ENCODE results near the gene TTLL10.

DNA sequence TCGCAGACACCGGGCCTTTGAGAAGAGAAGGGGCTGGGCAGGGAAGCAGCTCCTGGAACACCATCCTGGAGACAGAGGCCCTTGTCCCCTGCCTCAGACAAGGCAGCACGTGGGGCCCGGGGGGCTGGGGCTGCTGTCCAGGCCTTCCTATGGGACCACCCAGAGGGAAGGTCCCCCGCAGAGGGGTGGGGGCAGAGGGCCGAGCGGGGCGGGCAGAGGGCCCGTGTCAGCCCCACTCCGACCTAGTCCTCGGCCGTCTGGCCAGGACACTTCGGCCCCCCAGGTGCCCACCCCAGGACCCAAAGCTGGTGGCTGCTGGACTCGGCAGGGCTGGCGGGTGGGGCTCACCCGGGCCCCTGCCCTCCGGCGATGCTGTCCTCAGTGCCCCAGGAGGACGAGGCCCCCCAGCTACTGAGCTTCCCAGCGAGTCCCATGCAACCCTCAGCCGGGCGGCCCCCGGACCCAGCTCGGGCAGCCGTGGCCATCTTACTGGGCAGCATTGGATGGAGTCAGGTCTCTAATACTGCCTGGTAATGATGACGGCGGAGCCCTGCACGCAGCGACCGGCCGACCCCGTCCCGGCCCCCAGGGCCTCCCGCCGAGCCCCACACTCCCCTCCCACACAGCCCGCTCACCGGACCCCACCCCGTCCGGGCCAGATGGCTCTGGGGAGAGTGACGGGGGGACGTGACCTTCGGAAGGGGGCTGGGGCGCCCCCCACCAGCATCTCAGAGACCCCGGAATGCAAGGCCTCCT, 6.9 kb upstream of the TTLL10 start:
- TF ChIP-seq, protein P1, sequence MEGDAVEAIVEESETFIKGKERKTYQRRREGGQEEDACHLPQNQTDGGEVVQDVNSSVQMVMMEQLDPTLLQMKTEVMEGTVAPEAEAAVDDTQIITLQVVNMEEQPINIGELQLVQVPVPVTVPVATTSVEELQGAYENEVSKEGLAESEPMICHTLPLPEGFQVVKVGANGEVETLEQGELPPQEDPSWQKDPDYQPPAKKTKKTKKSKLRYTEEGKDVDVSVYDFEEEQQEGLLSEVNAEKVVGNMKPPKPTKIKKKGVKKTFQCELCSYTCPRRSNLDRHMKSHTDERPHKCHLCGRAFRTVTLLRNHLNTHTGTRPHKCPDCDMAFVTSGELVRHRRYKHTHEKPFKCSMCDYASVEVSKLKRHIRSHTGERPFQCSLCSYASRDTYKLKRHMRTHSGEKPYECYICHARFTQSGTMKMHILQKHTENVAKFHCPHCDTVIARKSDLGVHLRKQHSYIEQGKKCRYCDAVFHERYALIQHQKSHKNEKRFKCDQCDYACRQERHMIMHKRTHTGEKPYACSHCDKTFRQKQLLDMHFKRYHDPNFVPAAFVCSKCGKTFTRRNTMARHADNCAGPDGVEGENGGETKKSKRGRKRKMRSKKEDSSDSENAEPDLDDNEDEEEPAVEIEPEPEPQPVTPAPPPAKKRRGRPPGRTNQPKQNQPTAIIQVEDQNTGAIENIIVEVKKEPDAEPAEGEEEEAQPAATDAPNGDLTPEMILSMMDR (conservative IDR thresholded peaks at IDR 0.05), result no peak
- no peak for TF ChIP-seq EZH2 (IDR thresholded peaks at IDR 0.05; ENCODE audit: low read depth)

Data from PC-9 (cell line).